ENCODE data around the gene TTLL3. TPM values are rescaled to one million over a fixed set of nuclear protein-coding genes. Genes with fewer than 3 reads are reported as not detected.

The TTLL3 gene
- total RNA-seq, 1 donor from 2014 or later: 39.2 TPM

Other genes starting within 250 kb of the TTLL3 start
- gene MTMR14, start 160.8 kb upstream of the TTLL3 start, total RNA-seq: 38.4 and 40.2 TPM in 2 replicates
- not detected in 2 replicates for gene CPNE9, start 106.4 kb upstream of the TTLL3 start, total RNA-seq
- 21.2 and 24.8 TPM in 2 replicates for gene BRPF1, start 78.5 kb upstream of the TTLL3 start, total RNA-seq
- 16.7 and 17.5 TPM in 2 replicates for gene OGG1, start 60.3 kb upstream of the TTLL3 start, total RNA-seq
- gene CAMK1, start 40.3 kb upstream of the TTLL3 start, total RNA-seq: 16.5 and 28.8 TPM in 2 replicates
- 58.9 and 73.5 TPM in 2 replicates for gene TADA3, start 17.8 kb upstream of the TTLL3 start, total RNA-seq
- 212 and 240 TPM in 2 replicates for gene ARPC4, start 17.2 kb upstream of the TTLL3 start, total RNA-seq
- gene RPUSD3, start 33.7 kb downstream of the TTLL3 start, total RNA-seq: 27.0 and 34.7 TPM in 2 replicates
- gene CIDEC, start 70.0 kb downstream of the TTLL3 start, total RNA-seq: not detected in 2 replicates
- gene JAGN1, start 80.3 kb downstream of the TTLL3 start, total RNA-seq: 31.1 and 47.8 TPM in 2 replicates
- 0.39 and 1.3 TPM in 2 replicates for gene IL17RE, start 92.6 kb downstream of the TTLL3 start, total RNA-seq
- gene IL17RC, start 106.8 kb downstream of the TTLL3 start, total RNA-seq: 22.1 and 26.1 TPM in 2 replicates
- 36.2 and 55.9 TPM in 2 replicates for gene CRELD1, start 123.6 kb downstream of the TTLL3 start, total RNA-seq
- 2.5 and 3.6 TPM in 2 replicates for gene PRRT3, start 142.1 kb downstream of the TTLL3 start, total RNA-seq
- gene EMC3, start 176.6 kb downstream of the TTLL3 start, total RNA-seq: 52.2 and 79.8 TPM in 2 replicates
- 5.3 and 14.6 TPM in 2 replicates for gene FANCD2, start 216.2 kb downstream of the TTLL3 start, total RNA-seq